NCI-H2029 treated with DMSO at 0.1 percent for 48 hours (cell line): ENCODE measurements around the gene USP3.
"Not testable (repeated sequence)": the region's sequence is repeated elsewhere in the genome, so short reads cannot be mapped to it uniquely, and the experiment has no call there.

Experiments used
- DNase-seq: peaks from one replicate; lab custom pipeline; 2025; lab: John Stamatoyannopoulos, UW

Gene USP3

DNA sequence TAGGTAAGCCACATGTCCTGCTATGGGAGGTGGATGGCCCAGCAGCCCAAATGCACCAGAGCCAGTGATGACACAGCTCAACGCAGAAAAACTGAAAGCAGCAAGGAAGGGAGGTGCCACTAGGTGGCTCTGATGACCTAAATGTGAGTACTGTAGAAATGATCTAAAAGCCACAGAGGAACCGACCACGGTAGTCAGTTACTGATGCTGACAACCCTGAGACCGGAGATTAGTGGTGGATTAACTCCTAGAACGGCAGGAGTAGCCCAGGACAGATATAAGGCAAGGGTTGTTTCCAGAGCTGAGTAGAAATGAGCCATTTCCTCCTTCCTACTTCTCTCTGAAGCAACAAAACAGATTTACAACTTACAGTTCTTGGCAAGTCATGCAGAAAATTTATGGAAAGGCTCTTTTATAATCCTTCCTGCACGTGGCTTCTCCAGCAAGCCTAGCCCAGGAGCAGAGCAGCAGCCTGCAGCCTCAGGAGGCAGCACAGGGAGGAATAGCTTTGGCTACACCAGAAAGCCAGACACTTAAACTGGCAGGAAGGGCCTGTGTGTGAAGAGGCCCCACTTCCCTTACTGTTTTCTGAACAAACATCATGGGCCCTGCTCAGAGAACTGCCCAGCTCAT is 105.9 kb downstream of the USP3 start:
- DNase-seq: peak; percentile 8

DNA sequence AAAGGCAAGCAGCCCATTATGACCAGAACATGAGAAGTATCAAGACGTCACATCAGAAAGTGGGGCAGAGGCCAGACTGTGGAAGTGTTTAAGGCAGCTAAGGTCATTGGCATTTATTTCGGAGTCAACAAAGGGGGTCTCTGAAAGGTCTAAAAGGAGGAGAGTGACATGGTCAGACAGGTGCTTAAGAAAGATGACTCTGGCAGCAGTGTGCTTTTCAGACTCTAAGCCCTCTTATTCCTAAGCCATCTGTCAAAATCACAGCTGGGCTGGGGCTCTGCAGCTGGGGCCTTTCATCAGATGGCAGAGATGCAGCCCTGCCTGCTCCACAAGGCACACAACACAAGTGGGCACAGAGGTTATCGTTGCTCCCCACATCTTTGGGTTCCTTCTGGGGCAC is 106.8 kb downstream of the USP3 start:
- no peak for DNase-seq

DNA sequence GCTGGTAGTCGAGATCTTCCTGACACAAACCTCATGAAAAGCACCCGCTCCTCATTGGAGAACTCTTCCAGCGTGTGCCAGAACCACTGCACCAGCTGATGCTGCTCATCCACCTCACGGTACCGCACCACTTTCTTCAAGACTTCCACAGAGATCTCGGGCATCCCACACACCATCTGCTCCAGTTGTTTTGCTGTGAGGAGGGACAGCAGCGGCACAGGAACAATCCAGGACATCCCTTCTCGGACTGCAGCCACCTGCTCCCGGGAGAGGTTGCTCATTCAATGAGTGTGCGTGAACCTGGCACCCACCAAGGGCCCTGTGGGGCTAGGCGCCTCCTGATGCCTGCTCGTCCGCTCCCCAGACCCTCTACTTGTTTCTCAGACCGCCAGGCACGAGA is 107.9 kb downstream of the USP3 start:
- DNase-seq: no peak

DNA sequence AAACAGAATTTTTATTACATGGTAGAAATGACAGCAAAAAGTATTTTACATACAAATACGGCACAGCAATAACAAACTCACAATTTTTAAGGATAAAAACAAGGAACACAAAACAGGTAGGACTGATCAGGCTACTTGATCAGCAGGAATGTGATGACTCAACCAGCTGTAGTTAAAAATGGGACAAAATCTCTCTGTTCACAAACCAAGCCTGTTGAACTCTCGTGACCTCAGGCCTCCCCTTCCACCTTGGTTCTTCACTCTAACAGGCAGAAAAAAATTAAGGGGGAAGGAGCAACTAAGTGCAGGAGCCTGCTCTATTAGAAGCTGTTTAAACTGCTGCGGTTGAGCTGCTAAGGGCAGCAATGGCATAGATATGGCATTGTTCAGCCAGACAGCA is 111.5 kb downstream of the USP3 start:
- DNase-seq: no peak

DNA sequence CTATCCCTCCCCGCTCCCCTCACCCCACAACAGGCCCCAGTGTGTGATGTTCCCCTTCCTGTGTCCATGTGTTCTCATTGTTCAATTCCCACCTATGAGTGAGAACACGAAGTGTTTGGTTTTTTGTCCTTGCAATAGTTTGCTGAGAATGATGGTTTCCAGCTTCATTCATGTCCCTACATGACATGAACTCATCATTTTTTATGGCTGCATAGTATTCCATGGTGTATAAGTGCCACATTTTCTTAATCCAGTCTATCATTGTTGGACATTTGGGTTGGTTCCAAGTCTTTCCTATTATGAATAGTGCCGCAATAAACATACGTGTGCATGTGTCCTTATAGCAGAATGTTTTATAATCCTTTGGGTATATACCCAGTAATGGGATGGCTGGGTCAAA is 112.8 kb downstream of the USP3 start:
- not testable (repeated sequence) for DNase-seq

DNA sequence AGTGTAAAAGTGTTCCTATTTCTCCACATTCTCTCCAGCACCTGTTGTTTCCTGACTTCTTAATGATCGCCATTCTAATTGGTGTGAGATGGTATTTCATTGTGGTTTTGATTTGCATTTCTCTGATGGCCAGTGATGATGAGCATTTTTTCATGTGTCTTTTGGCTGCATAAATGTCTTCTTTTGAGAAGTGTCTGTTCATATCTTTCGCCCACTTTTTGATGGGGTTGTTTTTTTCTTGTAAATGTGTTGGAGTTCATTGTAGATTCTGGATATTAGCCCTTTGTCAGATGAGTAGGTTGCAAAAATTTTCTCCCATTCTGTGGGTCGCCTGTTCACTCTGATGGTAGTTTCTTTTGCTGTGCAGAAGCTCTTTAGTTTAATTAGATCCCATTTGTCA is 113.2 kb downstream of the USP3 start:
- not testable (repeated sequence) for DNase-seq

DNA sequence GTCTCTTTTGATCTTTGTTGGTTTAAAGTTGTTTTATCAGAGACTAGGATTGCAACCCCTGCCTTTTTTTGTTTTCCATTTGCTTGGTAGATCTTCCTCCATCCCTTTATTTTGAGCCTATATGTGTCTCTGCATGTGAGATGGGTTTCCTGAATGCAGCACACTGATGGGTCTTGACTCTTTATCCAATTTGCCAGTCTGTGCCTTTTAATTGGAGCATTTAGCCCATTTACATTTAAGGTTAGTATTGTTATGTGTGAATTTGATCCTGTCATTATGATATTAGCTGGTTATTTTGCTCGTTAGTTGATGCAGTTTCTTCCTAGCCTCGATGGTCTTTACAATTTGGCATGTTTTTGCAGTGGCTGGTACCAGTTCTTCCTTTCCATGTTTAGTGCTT is 116.4 kb downstream of the USP3 start:
- not testable (repeated sequence) for DNase-seq

DNA sequence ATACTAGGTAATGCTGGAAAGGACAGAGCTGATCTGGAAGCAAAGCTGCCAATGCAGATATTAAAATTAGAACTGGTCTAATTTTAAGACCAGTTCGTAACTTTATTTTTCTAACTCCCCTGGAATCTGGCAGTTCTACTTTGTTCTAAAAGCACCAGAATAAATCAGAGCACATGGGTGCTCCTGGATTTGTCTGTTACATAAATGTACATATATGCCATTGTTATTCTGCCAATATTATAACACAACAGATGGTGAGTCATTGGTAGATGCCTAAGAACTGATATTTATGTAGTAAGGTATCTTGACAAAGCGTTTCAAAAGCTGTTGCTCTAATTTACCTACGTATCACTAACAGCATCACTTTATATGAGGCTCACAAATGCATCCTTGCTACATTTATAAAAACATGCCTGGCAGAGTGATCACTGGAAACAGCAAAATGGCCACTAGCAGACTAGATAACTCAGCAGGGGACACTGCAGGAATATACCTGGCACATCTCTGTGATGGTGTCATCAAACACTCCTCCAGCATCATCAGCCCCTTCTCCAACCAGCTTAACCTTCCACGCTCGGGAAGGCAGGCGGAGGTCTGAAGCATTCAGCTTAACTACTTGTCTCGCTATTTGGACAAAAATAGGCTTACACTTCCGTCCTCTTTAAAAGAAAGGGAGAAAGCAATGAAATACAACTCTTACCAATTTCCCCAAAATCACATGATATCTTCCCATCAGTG is 119.0 kb downstream of the USP3 start:
- DNase-seq: no peak

DNA sequence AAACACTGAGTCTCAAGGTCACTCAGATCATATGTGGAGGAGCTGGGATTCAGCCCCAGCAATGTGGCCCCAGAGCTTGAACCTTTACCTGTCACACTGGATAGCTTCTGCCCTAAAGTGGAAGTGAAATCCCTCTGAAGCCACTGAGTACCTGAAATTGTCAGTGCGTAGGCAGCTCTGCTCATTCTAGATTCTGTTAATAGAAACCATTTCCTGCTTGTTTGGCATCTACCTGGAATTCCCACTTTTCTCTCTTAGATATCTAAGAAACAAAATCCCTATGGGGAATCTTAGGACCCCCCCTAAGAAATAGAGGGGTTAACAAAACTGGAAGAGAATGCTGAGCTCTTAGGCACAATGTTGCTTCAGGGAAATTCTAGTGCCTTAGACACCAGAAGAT is 122.6 kb downstream of the USP3 start:
- no peak for DNase-seq

DNA sequence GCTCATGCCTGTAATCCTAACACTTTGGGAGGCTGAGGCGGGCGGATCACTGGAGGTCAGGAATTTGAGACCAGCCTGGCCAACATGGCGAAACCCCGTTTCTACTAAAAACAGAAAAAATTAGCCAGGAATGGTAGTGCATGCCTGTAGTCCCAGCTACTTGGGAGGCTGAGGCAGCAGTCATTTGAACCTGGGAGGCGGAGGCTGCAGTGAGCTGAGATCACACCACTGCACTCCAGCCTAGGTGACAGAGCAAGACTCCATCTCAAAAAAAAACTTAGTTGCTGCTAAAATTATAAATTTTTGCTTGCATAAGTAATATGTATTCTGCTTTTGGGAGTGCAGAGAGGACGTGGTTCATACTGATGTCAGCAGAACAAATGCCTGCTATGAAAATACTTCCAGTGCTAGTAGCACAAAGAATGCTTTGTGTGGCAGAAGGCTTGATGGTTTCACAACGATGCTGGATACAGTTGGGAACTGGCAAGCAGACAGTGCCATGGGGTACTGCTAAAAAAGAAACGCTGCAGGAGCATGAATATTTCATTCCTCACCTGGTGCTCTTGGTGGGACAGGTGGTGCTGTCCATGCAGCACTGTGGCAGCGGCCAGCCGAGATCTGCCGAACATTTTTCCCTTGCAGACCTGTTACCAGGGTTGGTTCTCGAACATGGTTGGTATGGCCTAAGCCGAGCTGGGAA is 123.9 kb downstream of the USP3 start:
- DNase-seq: no peak

DNA sequence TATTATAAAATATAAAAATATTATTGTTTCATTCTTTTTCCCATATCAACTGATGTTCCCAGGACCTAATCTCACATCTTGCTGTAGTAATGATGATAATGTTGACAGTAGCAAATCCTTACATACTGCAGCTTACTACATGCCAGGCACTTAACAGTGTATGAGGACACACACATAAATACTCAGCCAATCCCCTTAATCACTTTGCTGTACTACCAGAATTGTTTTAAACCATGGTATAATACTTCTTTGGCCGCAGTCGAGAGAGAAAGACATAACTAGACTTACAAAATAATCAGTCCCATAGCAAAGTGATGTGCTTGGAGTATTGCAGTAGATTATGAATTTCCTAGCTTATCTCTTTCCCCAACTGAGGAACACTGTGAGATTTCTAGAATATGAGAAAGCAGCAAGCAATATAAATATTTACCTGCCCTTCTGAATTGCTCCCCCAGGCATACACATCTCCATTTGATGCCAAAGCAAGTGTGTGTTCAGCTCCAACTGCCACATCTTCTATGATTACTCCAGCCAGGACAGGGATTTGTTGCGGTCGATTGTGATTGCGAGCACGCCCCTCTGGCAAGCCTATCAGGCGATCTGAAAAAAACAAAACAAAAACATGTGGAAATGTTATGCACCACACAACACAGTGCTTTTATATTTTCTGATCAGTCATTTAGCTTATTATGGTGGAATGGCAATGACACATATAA is 125.8 kb downstream of the USP3 start:
- DNase-seq: no peak

DNA sequence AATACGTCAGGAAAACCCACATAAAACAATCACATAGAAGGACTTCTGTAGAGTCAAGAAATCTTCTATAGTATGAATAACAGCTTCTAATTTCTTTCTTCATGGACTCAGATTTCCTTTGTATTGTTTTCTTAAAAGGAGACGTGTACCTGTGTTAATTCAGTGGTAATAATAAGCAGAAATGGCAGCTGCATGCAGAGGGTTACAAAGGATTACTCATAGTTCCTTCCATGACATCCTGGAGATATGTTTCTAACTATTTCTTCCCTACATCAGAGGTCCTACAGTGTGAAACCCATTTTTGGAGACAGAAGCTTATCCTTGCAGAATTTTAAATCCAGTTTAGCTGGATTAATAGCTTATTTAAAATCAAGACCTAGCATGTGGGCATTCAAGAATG is 128.9 kb downstream of the USP3 start:
- DNase-seq: no peak

DNA sequence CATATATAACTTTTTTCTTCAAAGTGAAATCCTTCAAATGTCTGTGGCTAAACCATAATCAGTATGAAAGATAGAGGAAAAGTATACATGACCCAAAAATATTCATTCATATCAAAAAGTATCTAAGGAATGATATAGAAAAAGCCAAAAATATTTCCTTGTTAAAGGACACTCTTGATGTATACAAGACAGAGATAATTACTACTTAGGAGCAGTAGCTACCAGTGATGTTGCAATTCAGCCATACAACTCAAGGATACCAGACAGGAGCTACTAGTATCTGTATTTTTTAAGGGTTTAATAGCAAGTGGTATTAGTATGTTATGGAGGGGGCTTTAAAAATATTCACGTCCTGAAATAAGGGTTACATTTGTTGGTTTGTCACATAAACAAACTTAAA is 129.8 kb downstream of the USP3 start:
- no peak for DNase-seq

DNA sequence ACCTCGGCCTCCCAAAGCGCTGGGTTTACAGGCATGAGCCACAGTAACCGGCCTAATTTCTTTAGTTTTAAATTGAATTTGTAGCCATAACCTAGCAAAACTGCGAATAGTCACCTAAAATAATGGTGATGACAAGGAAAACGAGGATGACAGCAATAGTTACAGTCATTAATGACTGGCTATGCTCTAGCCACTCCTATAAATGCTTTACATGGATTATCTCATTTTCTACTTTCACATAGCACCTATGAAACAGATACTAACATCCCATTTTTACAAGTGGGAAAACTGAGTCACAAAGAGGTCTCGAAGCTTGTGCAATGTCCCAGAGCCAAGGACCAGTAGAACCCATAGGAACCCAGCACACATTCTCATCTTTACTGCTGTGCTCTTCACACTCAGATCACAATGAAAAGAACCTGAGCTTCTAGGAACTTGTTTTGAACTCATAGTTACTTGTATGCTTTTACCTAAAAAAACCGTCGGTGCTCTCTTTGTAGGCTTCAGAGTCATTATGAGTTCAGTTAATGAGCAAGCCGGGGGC is 132.2 kb downstream of the USP3 start:
- DNase-seq: no peak

DNA sequence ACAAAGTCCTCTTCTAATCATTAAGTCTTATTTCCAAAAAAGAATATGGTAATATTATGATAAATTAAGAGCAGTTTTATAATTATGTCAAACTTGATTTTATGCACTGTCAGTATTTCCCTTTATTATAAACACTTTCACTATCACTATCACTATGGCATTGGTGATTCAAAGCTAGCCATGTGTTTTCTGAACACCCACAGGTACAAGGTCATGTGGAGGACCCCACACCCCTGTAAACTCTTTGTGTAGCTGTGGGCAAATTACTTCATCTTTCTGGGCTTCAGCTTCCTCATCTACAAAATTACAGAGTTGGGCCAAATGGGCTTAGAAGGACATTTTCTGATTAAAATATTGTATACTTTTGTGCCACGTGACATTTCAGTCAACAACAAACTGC is 134.4 kb downstream of the USP3 start:
- no peak for DNase-seq

DNA sequence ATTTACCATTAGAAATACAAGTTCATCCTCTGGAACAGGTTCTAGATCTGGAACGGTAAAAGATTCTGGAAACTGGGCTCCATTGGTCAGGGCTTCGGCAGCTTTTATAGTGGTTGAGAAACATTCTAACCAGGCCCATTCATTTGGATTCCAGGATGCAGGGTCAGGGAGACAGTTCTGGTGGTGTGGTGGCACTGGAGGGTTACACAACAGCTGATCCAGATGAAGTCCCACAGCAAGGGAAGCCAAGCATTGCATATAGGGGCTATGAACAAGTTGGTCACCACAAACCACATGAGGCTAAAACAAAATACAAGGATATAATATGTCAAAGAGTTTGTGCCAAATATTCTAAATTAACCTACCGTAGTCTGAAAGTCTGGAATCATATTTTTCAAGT is 135.8 kb downstream of the USP3 start:
- DNase-seq: no peak
